Stimulated activated naive CD8-positive, alpha-beta T cell treated with anti-CD3 and anti-CD28 coated beads, Interleukin-15, amount 100 ng/mL, for 72 hours (primary cell): Measurements from ENCODE around the gene SPRN.
"Not testable (repeated sequence)": the region's sequence is repeated elsewhere in the genome, so short reads cannot be mapped to it uniquely, and the experiment has no call there.

Experiments
- ATAC-seq: fragments of 150-1000 bp; cut with Tn5 transposase; 2 replicates; pipeline ENCODE4 v1.10.0; 2021; ENCODE audit warnings: mild to moderate bottlenecking, moderate library complexity
- DNase-seq, 2 donors: peaks; one replicate each; pipeline ENCODE4 v3.0.0; 2021 to 2022
- H3K27ac Mint-ChIP-seq, 2 donors: one replicate each; pipeline ENCODE4 v1.8.0; 2022; ENCODE audit warnings: mild to moderate bottlenecking in 2 of 2, mixed read lengths in 2 of 2, moderate library complexity in 2 of 2
- H3K27me3 Mint-ChIP-seq: one replicate; pipeline ENCODE4 v1.8.0; 2022; ENCODE audit warnings: mixed read lengths
- H3K4me1 Mint-ChIP-seq: one replicate; pipeline ENCODE4 v1.8.0; 2022; ENCODE audit warnings: mild to moderate bottlenecking, mixed read lengths
- H3K4me3 Mint-ChIP-seq, 2 donors: one replicate each; pipeline ENCODE4 v1.8.0; 2022; ENCODE audit warnings: mild to moderate bottlenecking in 2 of 2, mixed read lengths in 2 of 2, moderate library complexity in 1 of 2
- H3K9me3 Mint-ChIP-seq, 2 donors: one replicate each; pipeline ENCODE4 v1.8.0; 2022; ENCODE audit warnings: mixed read lengths in 2 of 2

Gene SPRN

GRCh38 chr10:133377818-133378250 lies 46.6 kb downstream of the SPRN start:
- no peak overlapping the region for H3K27ac Mint-ChIP-seq
- DNase-seq (no peak), ATAC-seq (no peak)
- H3K4me3 Mint-ChIP-seq = peak overlapping the region; percentile 80 to 83
- H3K9me3 Mint-ChIP-seq = no peaks in the 10 kb centered on the region
- H3K4me1 Mint-ChIP-seq = peaks cover 24% of the 10 kb centered on the region
- H3K27me3 Mint-ChIP-seq = peaks cover 27% of the 10 kb centered on the region

GRCh38 chr10:133377025-133377817 lies 47.2 kb downstream of the SPRN start:
- peaks cover 24% of the 10 kb centered on the region for H3K4me1 Mint-ChIP-seq
- H3K9me3 Mint-ChIP-seq = no peaks in the 10 kb centered on the region
- peak overlapping the region; percentile 45 to 83 for H3K4me3 Mint-ChIP-seq
- H3K27me3 Mint-ChIP-seq = peaks cover 27% of the 10 kb centered on the region
- DNase-seq (no peak), ATAC-seq (no peak)
- no peak overlapping the region for H3K27ac Mint-ChIP-seq

- ATAC-seq, H3K27ac Mint-ChIP-seq, H3K9me3 Mint-ChIP-seq, H3K4me3 Mint-ChIP-seq, DNase-seq: not testable (repeated sequence)
- peaks cover 30% of the 10 kb centered on the region for H3K4me1 Mint-ChIP-seq
- H3K27me3 Mint-ChIP-seq = peaks cover 27% of the 10 kb centered on the region
Measured at GRCh38 chr10:133376183-133376582, 48.2 kb downstream of the SPRN start.

GRCh38 chr10:133375357-133376115 lies 48.9 kb downstream of the SPRN start:
- DNase-seq (no peak), ATAC-seq (no peak)
- Mint-ChIP-seq H3K27ac (no peak overlapping the region), H3K4me3 (no peak overlapping the region), H3K4me1 (peaks cover 28% of the 10 kb centered on the region), H3K27me3 (peaks cover 27% of the 10 kb centered on the region), H3K9me3 (no peaks in the 10 kb centered on the region)

- peak; percentile 96 for DNase-seq
- Mint-ChIP-seq H3K4me1 (peaks cover 18% of the 10 kb centered on the region), H3K27me3 (peaks cover 27% of the 10 kb centered on the region), H3K27ac (peak within 1 kb of the TSS; percentile 93 to 95), H3K9me3 (no peaks in the 10 kb centered on the region), H3K4me3 (peak within 1 kb of the TSS; percentile 88 to 95)
- peak; percentile 97 for ATAC-seq
Measured at GRCh38 chr10:133373174-133374090, 51.0 kb downstream of the SPRN start, which contains the start of gene ECHS1. TSS of gene ECHS1 (minus strand) at chr10:133373354. CDS start at chr10:133373333, 21 bp downstream.

- ATAC-seq (peak; percentile 27), DNase-seq (no peak)
- Mint-ChIP-seq H3K9me3 (no peaks in the 10 kb centered on the region), H3K4me3 (peak overlapping the region; percentile 73 to 95), H3K4me1 (peaks cover 13% of the 10 kb centered on the region), H3K27ac (no peak overlapping the region), H3K27me3 (peaks cover 27% of the 10 kb centered on the region)
Measured at GRCh38 chr10:133372507-133372906, 51.9 kb downstream of the SPRN start.
